ENCODE measurements around the gene GRIP1. TPM values are rescaled to one million over a fixed set of nuclear protein-coding genes. Genes with fewer than 3 reads are reported as not detected.
A peak's percentile ranks its signal among the peaks of the same experiment; 100 is the strongest.

GRIP1 gene
- total RNA-seq, 1 donor from 2014 or later: not detected

DNA sequence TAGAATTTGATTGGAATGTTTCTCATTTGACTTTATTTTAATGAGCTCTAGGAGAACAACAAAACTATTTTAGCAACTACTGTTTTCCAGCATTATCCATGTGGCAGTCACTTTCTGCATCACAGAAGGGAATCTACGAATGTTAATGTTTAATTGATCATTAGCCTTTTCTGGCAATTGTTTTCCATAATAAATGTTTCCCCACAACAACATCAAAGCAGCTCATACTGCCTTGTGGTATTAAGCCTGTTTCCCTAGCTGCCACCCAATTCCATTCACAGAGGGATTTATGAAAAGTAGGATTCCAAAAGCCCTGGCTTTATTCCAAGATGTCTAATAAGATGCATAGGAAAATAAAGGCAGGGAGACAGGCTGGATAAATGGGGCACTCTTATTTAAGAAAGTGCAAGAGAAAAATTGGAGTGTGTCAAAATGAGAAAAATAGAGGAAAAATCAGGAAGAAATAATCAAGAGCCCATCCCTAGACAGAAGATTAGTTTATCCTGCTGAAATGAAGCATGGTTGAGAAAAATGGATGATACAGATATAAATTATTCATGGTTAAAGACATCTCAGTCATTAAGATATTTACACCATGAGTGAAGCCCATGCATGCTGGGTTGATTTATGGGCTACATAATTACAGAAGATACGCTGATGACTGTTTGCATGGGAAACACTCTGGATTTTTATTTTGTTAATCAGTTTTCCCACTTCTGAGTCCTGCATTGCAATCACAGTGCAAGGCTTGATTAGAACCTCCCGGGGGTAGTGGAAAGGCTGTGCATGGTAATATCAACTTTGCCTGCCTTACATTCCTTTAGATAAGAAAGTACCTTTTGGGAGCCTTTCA, 196.3 kb downstream of the GRIP1 start:
- DNase-seq (ENCODE audit: low read depth, low spot score): no peak

DNA sequence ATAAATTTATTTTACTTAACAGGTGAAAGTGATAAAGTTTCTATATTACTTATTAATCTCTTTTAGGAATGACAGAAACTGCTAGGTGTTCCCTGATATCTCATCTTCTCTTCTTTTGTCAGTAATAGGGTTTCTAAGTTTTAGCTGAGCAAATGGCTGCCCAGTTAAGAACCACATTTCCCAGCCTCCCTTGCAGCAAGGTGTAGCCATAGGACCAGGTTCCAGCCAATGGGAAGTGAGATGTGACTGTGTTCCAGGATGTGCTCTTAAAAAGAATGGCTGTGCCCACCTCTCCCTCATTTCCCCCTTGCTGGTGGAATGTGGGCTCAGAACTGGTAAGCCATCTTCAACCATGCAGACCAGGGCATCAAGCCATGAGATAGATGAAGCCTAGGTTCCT, 210.9 kb downstream of the GRIP1 start:
- no peak for DNase-seq (ENCODE audit: low read depth, low spot score)

DNA sequence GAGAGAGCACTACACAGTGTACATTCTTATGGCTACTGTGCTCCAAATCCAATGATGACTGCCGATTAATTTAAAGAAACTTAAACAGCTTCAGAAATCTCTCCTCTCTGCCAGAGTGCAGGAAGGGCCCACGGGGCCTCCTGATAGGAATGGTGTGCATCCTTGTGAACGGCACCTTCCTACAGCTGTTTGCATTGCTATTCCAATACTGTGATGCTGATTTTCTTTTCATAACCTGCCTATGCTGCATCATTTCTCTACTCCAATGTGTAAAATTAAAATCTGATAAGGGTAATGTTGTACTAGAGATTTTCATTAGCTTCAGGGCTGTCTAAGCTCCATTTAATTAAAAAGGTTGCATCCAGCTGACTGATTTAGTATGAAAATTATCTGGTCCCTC, 217.5 kb downstream of the GRIP1 start:
- no peak for DNase-seq (ENCODE audit: low read depth, low spot score)

DNA sequence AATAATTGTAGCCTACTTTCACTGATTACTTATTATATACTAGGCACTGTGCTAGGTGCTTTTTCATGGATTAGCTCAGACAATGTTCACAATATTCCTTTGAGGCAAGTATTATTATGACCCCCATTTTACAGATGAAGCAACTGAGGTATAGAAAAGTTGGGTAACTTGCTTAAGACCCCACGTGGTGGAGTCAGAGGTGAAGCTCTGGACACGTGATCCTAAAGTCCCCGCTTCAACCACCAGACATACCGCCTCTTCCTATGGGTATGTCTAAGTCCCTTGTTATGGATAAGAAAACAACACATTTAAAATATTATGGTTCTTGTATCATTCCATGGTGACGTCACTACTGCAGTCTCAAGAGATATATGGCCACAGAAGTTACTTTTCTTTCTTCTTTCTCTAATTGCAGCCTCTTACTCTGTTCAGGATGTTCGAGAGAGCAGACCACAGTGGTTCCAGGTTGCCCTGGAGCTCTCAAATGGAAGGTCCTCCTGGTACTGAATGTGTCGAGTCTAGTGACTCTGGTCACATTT, 218.9 kb downstream of the GRIP1 start:
- no peak for DNase-seq (ENCODE audit: low read depth, low spot score)

DNA sequence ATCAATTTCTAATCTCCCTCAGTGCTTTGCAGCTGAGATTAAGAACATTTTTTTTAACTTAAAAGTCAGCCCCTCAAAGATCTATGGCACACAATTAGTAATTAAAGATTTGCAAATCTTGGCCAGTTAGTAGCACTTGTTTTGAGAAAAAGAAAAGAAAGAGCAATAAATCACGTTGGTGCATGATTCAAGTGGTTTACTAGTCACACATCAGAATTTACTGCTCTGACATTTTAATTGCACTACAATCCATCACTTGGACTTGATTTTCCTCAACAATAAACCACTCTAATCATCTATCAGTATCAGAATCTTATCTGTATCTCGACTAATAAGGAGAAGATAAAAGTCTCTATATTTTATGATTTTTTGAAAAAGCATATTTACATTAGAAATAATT, 222.3 kb downstream of the GRIP1 start:
- DNase-seq (ENCODE audit: low read depth, low spot score): no peak

DNA sequence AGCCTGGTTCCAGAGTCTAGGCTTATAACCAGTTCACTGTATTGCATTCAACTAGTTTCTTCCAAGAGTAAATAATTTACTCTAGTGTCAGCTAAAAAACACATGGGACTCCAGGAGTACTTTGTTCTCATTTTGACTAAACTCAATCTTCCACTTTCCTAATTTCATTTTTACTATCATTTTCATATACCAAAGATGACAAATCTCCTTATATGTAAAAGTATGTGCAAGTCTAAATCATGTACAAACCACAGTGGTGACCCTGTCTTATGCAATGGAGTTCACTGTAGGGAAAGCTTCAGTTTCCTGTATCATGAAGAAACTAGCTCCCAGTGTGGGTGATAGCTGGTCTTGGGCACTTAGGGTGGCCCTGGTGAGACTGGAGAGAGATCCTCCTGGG, 225.0 kb downstream of the GRIP1 start:
- DNase-seq (ENCODE audit: low read depth, low spot score): no peak

DNA sequence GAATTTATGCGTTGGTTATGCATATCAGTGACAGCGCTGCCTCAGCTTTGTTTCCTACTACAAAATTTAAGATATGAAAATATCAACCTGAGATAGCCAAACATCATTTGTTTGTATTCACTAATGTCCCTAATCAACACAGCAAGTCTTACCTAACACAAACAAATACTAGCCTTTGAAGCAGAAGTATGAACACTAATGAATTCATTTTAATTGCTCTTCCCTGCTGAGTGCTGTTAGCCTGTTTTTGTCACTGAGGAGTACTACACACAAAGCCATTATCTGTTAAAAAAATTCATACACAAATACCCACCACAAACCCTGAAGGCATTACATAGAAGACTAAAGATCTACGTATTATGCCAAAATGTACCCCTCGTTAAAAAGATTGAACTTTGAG, 225.8 kb downstream of the GRIP1 start:
- no peak for DNase-seq (ENCODE audit: low read depth, low spot score)

DNA sequence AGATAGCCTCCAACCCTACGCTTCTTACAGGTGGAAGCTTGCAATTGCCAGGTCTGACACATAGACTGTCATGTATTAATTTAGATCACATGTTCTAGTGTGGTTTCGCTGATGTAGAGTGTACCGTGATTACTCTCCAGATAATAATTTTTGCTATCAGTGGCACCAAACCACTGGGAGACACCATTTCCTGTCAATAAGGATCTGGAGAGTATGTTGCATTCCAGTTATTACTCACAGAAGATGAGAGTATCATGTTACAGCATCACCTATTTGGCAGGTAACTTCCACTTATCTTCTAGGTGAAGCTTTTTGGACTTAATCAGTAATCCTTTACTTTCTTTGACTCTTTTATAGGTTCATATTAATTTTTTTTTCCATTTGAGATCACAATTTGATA, 229.3 kb downstream of the GRIP1 start:
- no peak for DNase-seq (ENCODE audit: low read depth, low spot score)

DNA sequence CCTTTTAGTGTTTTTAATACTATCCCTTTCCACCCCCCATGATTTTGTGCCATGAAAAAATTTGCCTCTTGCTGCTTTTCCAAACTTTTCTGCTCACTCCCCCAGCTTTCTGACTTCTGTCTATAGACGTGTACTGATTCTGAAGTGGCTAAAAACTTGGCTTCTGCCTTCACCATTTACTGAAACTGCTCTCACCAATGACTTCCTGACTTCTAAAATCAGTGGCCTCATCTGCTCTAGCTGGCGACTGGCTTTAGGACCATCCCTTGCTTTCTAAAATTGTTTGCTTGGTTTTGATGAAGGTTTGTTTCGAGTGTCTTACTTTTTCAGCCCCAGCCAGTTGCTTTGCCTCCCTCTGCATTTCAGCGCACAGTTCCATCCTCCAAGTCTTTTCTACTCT, 231.2 kb downstream of the GRIP1 start:
- no peak for DNase-seq (ENCODE audit: low read depth, low spot score)

DNA sequence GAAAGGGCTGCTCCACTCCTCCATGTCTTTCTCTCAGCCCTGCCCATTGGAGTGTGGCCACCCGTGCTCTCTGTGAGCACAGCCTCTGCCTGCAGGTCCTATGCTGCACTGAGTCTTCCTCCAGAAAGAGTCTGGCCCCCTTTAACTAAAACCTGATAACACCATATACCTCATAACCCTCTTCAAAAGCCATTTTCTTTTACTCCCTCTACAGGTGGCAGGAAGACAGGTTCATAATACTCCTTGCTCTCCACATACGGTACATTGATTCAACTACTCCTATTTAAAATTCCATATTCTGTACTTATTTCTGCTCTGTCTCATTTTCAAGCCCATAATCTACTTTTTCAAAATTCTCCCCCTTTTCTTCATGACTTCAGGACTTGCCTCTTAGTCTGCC, 232.6 kb downstream of the GRIP1 start:
- no peak for DNase-seq (ENCODE audit: low read depth, low spot score)

DNA sequence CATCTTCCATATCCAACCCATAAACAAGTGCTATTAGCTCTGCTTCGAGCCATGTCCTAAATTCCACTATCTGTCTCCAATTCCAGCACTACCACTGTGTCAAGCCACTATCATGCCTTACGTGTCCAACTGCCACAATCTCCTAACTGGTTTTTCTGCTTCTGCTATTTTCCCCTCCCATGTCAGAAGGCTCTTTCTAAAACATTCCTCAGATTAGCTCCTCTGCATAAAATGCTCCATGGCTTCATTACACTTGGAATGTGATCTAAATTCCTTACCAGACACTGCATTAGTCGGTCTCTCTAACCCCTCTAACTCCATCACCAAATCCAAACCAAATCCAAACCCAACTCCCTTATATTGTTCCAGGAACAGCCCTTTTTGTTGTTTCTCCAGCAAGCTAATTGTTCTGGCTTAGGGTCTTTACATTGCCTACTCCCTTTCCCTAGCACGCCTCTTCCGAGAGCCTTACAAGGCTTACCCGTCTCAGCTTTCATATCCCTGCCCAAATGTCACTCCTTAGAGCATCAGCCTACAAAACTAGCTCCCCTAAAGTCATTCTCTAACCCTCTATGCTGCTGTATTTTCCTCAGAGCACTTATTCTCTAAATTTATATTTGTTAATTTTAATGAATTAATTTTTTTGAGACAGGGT, 236.8 kb downstream of the GRIP1 start:
- no peak for DNase-seq (ENCODE audit: low read depth, low spot score)

DNA sequence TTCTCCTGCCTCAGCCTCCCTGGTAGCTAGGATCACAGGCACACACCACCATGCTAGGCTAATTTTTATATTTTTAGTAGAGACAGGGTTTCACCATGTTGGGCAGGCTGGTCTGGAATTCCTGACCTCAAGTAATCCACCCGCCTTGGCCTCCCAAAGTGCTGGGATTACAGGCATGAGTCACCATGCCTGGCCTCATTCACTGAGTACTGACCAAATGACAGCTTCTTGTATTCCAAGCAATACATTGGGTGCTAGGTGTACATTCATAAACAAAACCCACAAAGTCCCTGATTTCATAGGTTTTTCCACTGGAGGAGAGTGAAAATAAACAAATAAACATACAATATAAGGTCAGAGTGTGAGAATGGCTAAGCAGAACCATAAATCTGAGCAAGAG, 240.3 kb downstream of the GRIP1 start:
- no peak for DNase-seq (ENCODE audit: low read depth, low spot score)

DNA sequence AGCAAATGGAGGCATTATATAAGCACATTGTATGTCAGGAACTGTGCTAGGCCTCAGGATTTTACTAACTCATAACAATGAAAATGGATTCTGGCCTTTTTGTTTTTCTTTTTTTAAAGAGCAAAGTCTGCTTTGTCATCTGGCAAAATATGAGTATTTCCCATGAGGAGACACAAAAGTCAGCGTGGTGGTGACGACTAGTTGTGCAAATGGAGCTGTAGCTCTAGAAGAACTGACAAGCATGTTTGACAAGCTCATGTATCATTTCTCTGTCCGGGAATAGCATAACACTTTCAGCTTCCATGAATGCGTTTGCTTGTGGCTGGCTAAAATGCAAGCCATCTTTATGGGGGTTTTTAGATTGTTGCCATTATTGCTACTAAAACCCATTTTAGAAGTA, 248.8 kb downstream of the GRIP1 start:
- DNase-seq (ENCODE audit: low read depth, low spot score): no peak

DNA sequence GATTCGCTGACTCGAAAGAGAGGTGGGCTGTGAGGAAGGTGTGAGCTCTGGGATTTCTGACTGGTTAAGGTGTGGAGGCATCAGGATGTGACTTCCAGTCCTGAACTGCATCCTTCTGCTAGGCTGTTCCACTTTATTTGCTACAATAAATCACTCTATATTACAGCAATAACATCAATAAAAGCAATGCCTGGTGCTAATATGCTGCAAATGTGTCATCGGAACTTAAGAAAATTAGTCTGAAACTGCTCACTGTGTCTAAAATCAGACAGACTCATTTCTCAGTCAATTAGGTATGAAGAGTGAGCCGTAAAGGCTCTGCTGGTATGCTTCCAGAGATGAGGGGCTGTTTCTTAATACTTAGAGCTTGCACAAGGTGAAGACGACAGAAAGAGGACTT, 250.0 kb downstream of the GRIP1 start:
- DNase-seq (ENCODE audit: low read depth, low spot score): no peak

DNA sequence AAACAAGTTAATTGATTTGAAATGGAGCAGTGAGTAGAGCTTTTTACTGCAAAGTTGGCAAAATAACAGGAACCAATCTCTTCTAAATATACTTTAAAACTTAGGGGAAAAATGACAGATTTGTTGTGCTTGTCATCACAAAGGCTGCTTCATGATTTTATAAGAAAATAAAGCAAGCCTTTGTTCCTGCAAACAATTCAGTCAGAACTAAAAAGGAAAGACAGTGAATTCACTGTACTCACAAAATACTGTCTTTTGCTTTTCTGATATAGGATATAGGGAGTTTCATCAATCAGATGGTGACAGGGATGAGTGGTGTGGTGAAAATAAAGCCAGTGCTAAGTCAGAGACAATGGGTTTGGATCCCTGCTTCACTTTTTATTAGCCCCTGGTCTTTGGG, 250.6 kb downstream of the GRIP1 start:
- DNase-seq (ENCODE audit: low read depth, low spot score): no peak

DNA sequence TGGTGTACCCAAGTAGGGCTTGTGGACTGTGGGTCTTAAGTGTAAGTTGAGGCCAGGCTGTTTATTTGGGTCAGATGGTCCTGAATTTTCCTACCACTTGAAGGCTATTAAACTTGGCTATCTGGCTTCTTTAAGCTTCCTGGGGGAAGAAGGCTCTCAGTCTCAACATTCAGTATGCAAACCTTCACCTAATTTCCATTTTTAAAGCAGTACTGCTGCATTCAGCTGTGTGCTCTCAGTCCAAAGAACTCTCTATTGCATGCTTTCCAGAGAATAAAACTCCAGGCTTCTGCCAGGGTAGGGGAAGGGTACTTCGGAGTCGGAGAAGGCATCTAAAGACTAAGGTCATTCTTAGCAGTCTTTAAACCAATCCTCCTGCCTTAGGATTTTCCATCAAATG, 252.2 kb downstream of the GRIP1 start:
- no peak for DNase-seq (ENCODE audit: low read depth, low spot score)

DNA sequence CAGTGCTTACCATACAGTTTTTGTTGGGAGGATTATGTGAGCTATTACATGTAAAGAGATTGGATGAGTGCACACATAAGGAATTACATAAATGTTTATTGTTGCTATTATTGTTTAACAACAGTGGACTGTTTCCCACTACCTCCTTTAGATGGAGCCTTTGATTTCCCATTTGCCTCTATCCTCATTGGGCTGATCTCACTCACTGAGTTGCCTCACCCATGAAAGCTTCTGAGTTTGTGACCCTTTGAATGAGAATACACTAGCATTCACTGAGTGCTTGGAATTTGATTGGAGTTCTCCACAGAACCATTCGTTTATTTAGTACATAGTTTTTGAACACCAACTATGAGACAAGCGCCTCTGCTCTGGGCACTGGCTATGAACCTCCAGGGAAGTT, 255.6 kb downstream of the GRIP1 start:
- DNase-seq (ENCODE audit: low read depth, low spot score): no peak

DNA sequence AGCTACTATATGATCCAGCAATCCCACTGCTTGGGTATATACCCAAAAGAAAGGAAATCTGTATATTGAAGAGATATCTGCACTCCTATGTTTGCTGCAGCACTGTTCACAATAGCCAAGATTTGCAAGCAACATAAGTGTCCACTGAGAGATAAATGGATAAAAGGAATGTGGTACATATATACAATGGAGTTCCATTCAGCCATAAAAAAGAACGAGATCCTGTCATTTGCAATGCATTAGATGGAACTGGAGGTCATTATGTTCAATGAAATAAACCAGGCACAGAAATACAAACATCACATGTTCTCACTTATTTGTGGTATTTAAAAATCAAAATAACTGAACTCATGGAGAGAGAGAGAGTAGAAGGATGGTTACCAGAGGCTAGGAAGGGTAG, 260.0 kb downstream of the GRIP1 start:
- DNase-seq (ENCODE audit: low read depth, low spot score): no peak

DNA sequence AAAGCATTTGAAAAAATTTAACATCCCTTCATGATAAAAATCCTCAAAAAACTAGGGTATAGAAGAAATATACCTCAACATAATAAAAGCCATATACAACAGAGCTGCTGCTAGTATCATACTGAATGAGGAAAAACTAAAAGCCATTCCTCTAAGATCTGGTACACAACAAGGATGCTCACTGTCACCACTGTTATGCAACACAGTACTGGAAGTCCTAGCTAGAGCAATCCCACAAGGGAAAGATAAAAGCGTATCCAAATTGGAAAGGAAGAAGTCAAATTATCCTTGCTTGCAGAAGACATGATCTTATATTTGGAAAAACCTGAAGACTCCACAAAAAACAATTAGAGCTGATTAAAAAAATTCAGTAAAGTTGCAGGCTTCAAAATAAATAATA, 261.7 kb downstream of the GRIP1 start:
- no peak for DNase-seq (ENCODE audit: low read depth, low spot score)

DNA sequence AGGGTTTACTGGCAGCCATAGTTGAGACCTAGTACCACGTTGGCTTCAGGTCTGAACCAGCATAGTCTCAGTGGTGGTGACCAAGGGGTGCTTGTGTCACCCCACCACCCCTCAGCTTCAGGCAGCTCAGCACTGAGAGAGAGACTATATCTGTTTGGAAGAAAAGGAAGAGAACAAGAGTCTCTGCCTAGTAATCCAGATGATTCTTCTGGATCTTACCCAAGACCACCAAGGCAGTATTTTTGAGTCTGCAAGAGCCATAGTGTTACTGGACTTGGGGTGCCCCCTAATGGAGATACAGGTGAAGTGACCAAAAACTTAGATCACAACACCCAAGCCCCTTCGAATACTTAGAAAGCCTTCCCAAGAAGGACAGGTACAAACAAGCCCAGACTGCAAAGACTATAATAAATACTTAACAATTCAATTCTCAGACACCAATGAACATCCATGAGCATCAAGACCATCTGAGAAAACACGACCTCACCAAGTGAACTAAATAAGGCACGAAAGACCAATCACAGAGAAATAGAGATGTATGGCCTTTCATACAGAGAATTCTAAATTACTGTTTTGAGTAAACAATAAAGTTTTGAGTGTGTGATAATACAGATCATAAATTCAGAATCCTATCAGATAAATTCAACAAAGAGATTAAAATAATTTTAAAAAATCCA, 269.5 kb downstream of the GRIP1 start:
- peak; percentile 43 for DNase-seq (ENCODE audit: low read depth, low spot score)

DNA sequence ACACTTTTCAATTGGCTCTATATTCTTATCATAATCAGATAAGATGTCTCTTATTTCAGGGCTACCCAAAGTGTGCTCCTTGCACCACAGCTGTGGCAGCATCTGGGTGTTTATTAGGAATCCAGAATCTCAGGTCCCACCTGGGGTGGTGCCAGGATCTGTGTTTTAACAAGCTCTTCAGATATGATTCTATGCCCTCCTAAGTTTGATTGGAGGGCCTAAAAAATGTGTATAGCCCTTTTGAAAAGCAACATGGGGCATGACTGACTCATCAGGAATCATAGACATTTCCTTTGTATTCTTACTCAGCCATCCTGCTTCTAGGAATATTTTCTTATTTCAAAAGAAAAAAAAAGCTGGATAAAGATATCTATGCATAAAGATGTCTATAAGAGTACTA, 273.5 kb downstream of the GRIP1 start:
- peak; percentile 10 for DNase-seq (ENCODE audit: low read depth, low spot score)

DNA sequence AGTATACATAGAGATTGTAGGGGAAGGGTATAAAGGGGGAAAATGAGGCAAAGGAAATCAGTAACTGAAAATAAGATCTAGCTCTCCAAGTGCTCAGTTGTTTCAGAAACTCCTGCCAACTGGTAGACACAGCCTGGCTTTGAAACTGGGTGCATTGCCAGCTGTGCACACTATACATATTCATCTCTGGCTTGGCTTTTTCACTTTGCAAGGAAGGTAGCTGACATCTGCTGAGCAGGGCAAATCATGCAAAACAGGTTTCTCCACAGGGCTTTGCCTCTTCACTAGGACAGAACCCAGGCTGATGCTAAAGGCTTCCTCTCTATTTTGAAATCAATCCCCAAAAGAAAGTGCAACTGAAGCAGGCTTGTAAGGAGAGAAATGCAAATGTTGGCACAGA, 275.1 kb downstream of the GRIP1 start:
- no peak for DNase-seq (ENCODE audit: low read depth, low spot score)
